ENCODE data around the gene KRT36.

DNA sequence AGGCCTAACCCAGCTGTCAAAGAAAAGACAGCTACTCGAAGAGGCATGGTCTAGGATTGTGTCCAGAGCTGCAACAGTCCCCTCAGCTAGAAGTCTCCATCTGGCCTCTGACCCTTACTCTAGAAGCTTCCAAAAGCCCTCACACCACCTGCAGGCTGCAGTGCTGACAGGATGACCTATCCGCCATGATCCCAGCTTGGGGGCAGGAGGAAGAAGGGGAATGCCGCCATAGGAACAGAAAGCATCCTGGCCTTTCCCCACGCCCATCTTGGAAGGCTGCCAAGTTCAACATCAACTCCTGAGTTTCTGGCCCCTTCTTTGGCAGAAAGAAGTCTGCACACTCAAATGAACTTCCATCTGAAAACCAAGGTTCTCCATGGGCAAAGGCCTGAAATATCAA lies 3.1 kb upstream of the KRT36 start:
- TF ChIP-seq, protein P1, sequence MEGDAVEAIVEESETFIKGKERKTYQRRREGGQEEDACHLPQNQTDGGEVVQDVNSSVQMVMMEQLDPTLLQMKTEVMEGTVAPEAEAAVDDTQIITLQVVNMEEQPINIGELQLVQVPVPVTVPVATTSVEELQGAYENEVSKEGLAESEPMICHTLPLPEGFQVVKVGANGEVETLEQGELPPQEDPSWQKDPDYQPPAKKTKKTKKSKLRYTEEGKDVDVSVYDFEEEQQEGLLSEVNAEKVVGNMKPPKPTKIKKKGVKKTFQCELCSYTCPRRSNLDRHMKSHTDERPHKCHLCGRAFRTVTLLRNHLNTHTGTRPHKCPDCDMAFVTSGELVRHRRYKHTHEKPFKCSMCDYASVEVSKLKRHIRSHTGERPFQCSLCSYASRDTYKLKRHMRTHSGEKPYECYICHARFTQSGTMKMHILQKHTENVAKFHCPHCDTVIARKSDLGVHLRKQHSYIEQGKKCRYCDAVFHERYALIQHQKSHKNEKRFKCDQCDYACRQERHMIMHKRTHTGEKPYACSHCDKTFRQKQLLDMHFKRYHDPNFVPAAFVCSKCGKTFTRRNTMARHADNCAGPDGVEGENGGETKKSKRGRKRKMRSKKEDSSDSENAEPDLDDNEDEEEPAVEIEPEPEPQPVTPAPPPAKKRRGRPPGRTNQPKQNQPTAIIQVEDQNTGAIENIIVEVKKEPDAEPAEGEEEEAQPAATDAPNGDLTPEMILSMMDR (IDR thresholded peaks at IDR 0.05), result no peak
- TF ChIP-seq POLR2A (IDR thresholded peaks at IDR 0.05) (no peak), EP300 (IDR thresholded peaks at IDR 0.05; ENCODE audit: low read depth) (no peak), POLR2AphosphoS5 (IDR thresholded peaks at IDR 0.05) (no peak)

All from transverse colon (tissue), 4 donors.